ENCODE measurements around the gene THSD7A.

The THSD7A gene

GRCh38 chr7:11831736-11832495 is at the start of gene THSD7A:
THSD7A (minus strand) TSS chr7:11832198; CDS start chr7:11831946, 252 bp downstream.
- Mint-ChIP-seq H3K36me3 (ENCODE audit: low read depth) (no peaks in the 10 kb centered on the region), H3K4me1 (ENCODE audit: low read depth) (peaks cover 3% of the 10 kb centered on the region), H3K9me3 (no peaks in the 10 kb centered on the region), H3K27ac (no peak within 1 kb of the TSS), H3K4me3 (peak within 1 kb of the TSS; percentile 39), H3K27me3 (ENCODE audit: low read depth) (peaks cover 44% of the 10 kb centered on the region)
- DNase-seq (ENCODE audit: low spot score): peak; percentile 5

GRCh38 chr7:11881680-11882079 is 49.7 kb upstream of the THSD7A start:
- Mint-ChIP-seq H3K27ac (no peak overlapping the region), H3K27me3 (ENCODE audit: low read depth) (no peaks in the 10 kb centered on the region), H3K9me3 (no peaks in the 10 kb centered on the region)

GRCh38 chr7:11875635-11876034 is 43.6 kb upstream of the THSD7A start:
- Mint-ChIP-seq H3K36me3 (ENCODE audit: low read depth) (no peaks in the 10 kb centered on the region), H3K4me3 (no peak overlapping the region), H3K9me3 (no peaks in the 10 kb centered on the region), H3K27ac (no peak overlapping the region), H3K27me3 (ENCODE audit: low read depth) (no peaks in the 10 kb centered on the region), H3K4me1 (ENCODE audit: low read depth) (no peaks in the 10 kb centered on the region)
- no peak for DNase-seq (ENCODE audit: low spot score)

More at GRCh38 chr7:11881680-11882079, 49.7 kb upstream of the THSD7A start:
- Mint-ChIP-seq H3K4me3 (no peak overlapping the region), H3K36me3 (ENCODE audit: low read depth) (no peaks in the 10 kb centered on the region), H3K4me1 (ENCODE audit: low read depth) (no peaks in the 10 kb centered on the region)
- no peak for DNase-seq (ENCODE audit: low spot score)

GRCh38 chr7:11865671-11866070 is 33.7 kb upstream of the THSD7A start:
- no peaks in the 10 kb centered on the region for H3K4me1 Mint-ChIP-seq (ENCODE audit: low read depth)
- H3K4me3 Mint-ChIP-seq: no peak overlapping the region
- peaks cover 11% of the 10 kb centered on the region for H3K9me3 Mint-ChIP-seq
- no peak for DNase-seq (ENCODE audit: low spot score)
- H3K27me3 Mint-ChIP-seq (ENCODE audit: low read depth): no peaks in the 10 kb centered on the region
- H3K27ac Mint-ChIP-seq: no peak overlapping the region
- H3K36me3 Mint-ChIP-seq (ENCODE audit: low read depth): no peaks in the 10 kb centered on the region

- no peak overlapping the region for H3K4me3 Mint-ChIP-seq
- no peaks in the 10 kb centered on the region for H3K9me3 Mint-ChIP-seq
- no peaks in the 10 kb centered on the region for H3K27me3 Mint-ChIP-seq (ENCODE audit: low read depth)
- no peak overlapping the region for H3K27ac Mint-ChIP-seq
- H3K36me3 Mint-ChIP-seq (ENCODE audit: low read depth): no peaks in the 10 kb centered on the region
- DNase-seq (ENCODE audit: low spot score): no peak
- no peaks in the 10 kb centered on the region for H3K4me1 Mint-ChIP-seq (ENCODE audit: low read depth)
These were observed 26.8 kb upstream of the THSD7A start for GRCh38 chr7:11858622-11859302.

GRCh38 chr7:11858026-11858425 is 26.0 kb upstream of the THSD7A start:
- H3K4me3 Mint-ChIP-seq: no peak overlapping the region
- H3K4me1 Mint-ChIP-seq (ENCODE audit: low read depth): no peaks in the 10 kb centered on the region
- no peak for DNase-seq (ENCODE audit: low spot score)
- H3K27me3 Mint-ChIP-seq (ENCODE audit: low read depth): no peaks in the 10 kb centered on the region
- no peaks in the 10 kb centered on the region for H3K36me3 Mint-ChIP-seq (ENCODE audit: low read depth)
- no peak overlapping the region for H3K27ac Mint-ChIP-seq
- no peaks in the 10 kb centered on the region for H3K9me3 Mint-ChIP-seq

- Mint-ChIP-seq H3K27me3 (ENCODE audit: low read depth) (no peaks in the 10 kb centered on the region), H3K4me3 (no peak overlapping the region), H3K4me1 (ENCODE audit: low read depth) (no peaks in the 10 kb centered on the region), H3K9me3 (no peaks in the 10 kb centered on the region), H3K36me3 (ENCODE audit: low read depth) (no peaks in the 10 kb centered on the region), H3K27ac (no peak overlapping the region)
- no peak for DNase-seq (ENCODE audit: low spot score)
These were observed 16.3 kb upstream of the THSD7A start for GRCh38 chr7:11848251-11848650.

GRCh38 chr7:11847336-11847735 is 15.3 kb upstream of the THSD7A start:
- Mint-ChIP-seq H3K27me3 (ENCODE audit: low read depth) (no peaks in the 10 kb centered on the region), H3K4me3 (no peak overlapping the region), H3K27ac (no peak overlapping the region), H3K4me1 (ENCODE audit: low read depth) (no peaks in the 10 kb centered on the region), H3K9me3 (no peaks in the 10 kb centered on the region), H3K36me3 (ENCODE audit: low read depth) (no peaks in the 10 kb centered on the region)
- DNase-seq (ENCODE audit: low spot score): no peak

GRCh38 chr7:11846361-11846955 is 14.5 kb upstream of the THSD7A start:
- Mint-ChIP-seq H3K27me3 (ENCODE audit: low read depth) (no peaks in the 10 kb centered on the region), H3K27ac (no peak overlapping the region), H3K36me3 (ENCODE audit: low read depth) (no peaks in the 10 kb centered on the region), H3K4me1 (ENCODE audit: low read depth) (no peaks in the 10 kb centered on the region), H3K9me3 (no peaks in the 10 kb centered on the region), H3K4me3 (no peak overlapping the region)
- no peak for DNase-seq (ENCODE audit: low spot score)

GRCh38 chr7:11843113-11843765 is 11.2 kb upstream of the THSD7A start:
- Mint-ChIP-seq H3K4me3 (no peak overlapping the region), H3K27me3 (ENCODE audit: low read depth) (no peaks in the 10 kb centered on the region), H3K4me1 (ENCODE audit: low read depth) (no peaks in the 10 kb centered on the region), H3K36me3 (ENCODE audit: low read depth) (no peaks in the 10 kb centered on the region), H3K27ac (no peak overlapping the region), H3K9me3 (no peaks in the 10 kb centered on the region)
- DNase-seq (ENCODE audit: low spot score): no peak

- no peak overlapping the region for H3K27ac Mint-ChIP-seq
These were observed 9.7 kb upstream of the THSD7A start for GRCh38 chr7:11841657-11842056.

GRCh38 chr7:11835260-11835659 is 3.3 kb upstream of the THSD7A start:
- DNase-seq (ENCODE audit: low spot score): no peak
- Mint-ChIP-seq H3K4me3 (no peak overlapping the region), H3K4me1 (ENCODE audit: low read depth) (peaks cover 3% of the 10 kb centered on the region), H3K27me3 (ENCODE audit: low read depth) (peaks cover 34% of the 10 kb centered on the region), H3K9me3 (no peaks in the 10 kb centered on the region), H3K27ac (no peak overlapping the region), H3K36me3 (ENCODE audit: low read depth) (no peaks in the 10 kb centered on the region)

More at GRCh38 chr7:11841657-11842056, 9.7 kb upstream of the THSD7A start:
- no peak for DNase-seq (ENCODE audit: low spot score)
- H3K27me3 Mint-ChIP-seq (ENCODE audit: low read depth): no peaks in the 10 kb centered on the region
- H3K4me1 Mint-ChIP-seq (ENCODE audit: low read depth): no peaks in the 10 kb centered on the region
- no peak overlapping the region for H3K4me3 Mint-ChIP-seq
- H3K9me3 Mint-ChIP-seq: no peaks in the 10 kb centered on the region
- no peaks in the 10 kb centered on the region for H3K36me3 Mint-ChIP-seq (ENCODE audit: low read depth)

- no peak overlapping the region for H3K27ac Mint-ChIP-seq
- peaks cover 3% of the 10 kb centered on the region for H3K4me1 Mint-ChIP-seq (ENCODE audit: low read depth)
- H3K36me3 Mint-ChIP-seq (ENCODE audit: low read depth): no peaks in the 10 kb centered on the region
- peaks cover 44% of the 10 kb centered on the region for H3K27me3 Mint-ChIP-seq (ENCODE audit: low read depth)
- H3K9me3 Mint-ChIP-seq: no peaks in the 10 kb centered on the region
- H3K4me3 Mint-ChIP-seq: no peak overlapping the region
- no peak for DNase-seq (ENCODE audit: low spot score)
These were observed 1.4 kb upstream of the THSD7A start for GRCh38 chr7:11833431-11833830.
